Measurements from ENCODE around the gene PLEK2. TPM values are rescaled to one million over a fixed set of nuclear protein-coding genes. Genes with fewer than 3 reads are reported as not detected.

Gene PLEK2
- total RNA-seq, 1 donor from 2014 or later: 0.62 TPM

GRCh38 chr14:67393689-67394088 is 18.3 kb downstream of the PLEK2 start:
- no peak overlapping the region for H3K27ac Mint-ChIP-seq (ENCODE audit: unreplicated experiment)
- H3K36me3 Mint-ChIP-seq (ENCODE audit: low read depth, unreplicated experiment): peaks cover 4% of the 10 kb centered on the region
- no peak for DNase-seq (ENCODE audit: low spot score)
- peaks cover 11% of the 10 kb centered on the region for H3K27me3 Mint-ChIP-seq (ENCODE audit: unreplicated experiment)
- H3K4me3 Mint-ChIP-seq (ENCODE audit: unreplicated experiment): no peak overlapping the region
- TF ChIP-seq CTCF (IDR thresholded peaks at IDR 0.05; ENCODE audit: unreplicated experiment): no peak
- H3K4me1 Mint-ChIP-seq (ENCODE audit: unreplicated experiment): peaks cover 27% of the 10 kb centered on the region
- no peaks in the 10 kb centered on the region for H3K9me3 Mint-ChIP-seq (ENCODE audit: unreplicated experiment)

DNA sequence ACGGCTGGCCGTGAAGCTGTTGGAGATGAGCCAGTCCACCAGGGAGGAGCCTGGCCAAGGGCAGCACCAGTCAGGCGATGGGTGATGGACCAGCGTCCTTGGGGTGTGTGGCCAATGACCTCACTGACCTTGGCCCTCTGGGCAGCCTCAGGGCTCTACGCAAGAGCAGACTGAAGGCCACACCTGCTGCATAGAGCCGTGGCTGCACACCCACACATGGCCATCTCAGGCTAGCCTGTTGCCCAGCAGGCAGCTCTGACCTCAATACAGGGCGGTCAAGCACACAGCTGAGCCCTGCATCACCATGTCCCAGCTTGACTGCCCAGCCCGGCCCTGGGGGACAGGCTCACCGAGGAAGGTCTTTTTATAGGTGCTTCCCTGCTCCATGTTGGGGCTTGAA is 19.2 kb downstream of the PLEK2 start:
- Mint-ChIP-seq H3K4me3 (ENCODE audit: unreplicated experiment) (no peak overlapping the region), H3K27ac (ENCODE audit: unreplicated experiment) (no peak overlapping the region), H3K9me3 (ENCODE audit: unreplicated experiment) (no peaks in the 10 kb centered on the region), H3K36me3 (ENCODE audit: low read depth, unreplicated experiment) (peaks cover 4% of the 10 kb centered on the region), H3K4me1 (ENCODE audit: unreplicated experiment) (peaks cover 30% of the 10 kb centered on the region), H3K27me3 (ENCODE audit: unreplicated experiment) (peaks cover 8% of the 10 kb centered on the region)
- TF ChIP-seq CTCF (IDR thresholded peaks at IDR 0.05; ENCODE audit: unreplicated experiment): no peak
- no peak for DNase-seq (ENCODE audit: low spot score)

GRCh38 chr14:67392123-67392522 is 19.8 kb downstream of the PLEK2 start:
- Mint-ChIP-seq H3K9me3 (ENCODE audit: unreplicated experiment) (no peaks in the 10 kb centered on the region), H3K27me3 (ENCODE audit: unreplicated experiment) (peaks cover 8% of the 10 kb centered on the region), H3K4me3 (ENCODE audit: unreplicated experiment) (no peak overlapping the region), H3K36me3 (ENCODE audit: low read depth, unreplicated experiment) (peaks cover 4% of the 10 kb centered on the region), H3K4me1 (ENCODE audit: unreplicated experiment) (peaks cover 30% of the 10 kb centered on the region), H3K27ac (ENCODE audit: unreplicated experiment) (no peak overlapping the region)
- no peak for DNase-seq (ENCODE audit: low spot score)
- TF ChIP-seq CTCF (IDR thresholded peaks at IDR 0.05; ENCODE audit: unreplicated experiment): no peak

DNA sequence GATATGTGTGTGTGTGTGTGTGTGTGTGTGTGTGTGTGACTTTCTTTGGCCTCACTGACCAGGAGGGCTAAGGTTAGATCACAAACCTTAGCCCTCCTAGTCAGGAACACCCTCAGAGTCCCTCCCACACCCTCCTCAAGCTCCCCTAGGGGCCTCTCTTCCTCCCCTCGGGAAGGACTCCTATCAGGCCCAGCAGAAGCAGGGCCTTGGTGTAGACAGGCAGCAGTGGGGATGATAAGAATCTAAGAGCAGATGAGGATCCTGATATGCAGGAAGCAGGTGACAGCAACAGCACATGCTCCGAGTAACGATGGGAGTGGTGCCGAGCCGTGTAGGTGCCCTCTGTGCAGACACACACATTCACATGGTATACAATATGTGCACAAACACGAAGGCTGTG is 20.7 kb downstream of the PLEK2 start:
- Mint-ChIP-seq H3K4me3 (ENCODE audit: unreplicated experiment) (no peak overlapping the region), H3K36me3 (ENCODE audit: low read depth, unreplicated experiment) (peaks cover 4% of the 10 kb centered on the region), H3K9me3 (ENCODE audit: unreplicated experiment) (no peaks in the 10 kb centered on the region), H3K4me1 (ENCODE audit: unreplicated experiment) (peaks cover 25% of the 10 kb centered on the region), H3K27ac (ENCODE audit: unreplicated experiment) (no peak overlapping the region), H3K27me3 (ENCODE audit: unreplicated experiment) (peaks cover 2% of the 10 kb centered on the region)
- TF ChIP-seq CTCF (IDR thresholded peaks at IDR 0.05; ENCODE audit: unreplicated experiment): no peak
- DNase-seq (ENCODE audit: low spot score): no peak

DNA sequence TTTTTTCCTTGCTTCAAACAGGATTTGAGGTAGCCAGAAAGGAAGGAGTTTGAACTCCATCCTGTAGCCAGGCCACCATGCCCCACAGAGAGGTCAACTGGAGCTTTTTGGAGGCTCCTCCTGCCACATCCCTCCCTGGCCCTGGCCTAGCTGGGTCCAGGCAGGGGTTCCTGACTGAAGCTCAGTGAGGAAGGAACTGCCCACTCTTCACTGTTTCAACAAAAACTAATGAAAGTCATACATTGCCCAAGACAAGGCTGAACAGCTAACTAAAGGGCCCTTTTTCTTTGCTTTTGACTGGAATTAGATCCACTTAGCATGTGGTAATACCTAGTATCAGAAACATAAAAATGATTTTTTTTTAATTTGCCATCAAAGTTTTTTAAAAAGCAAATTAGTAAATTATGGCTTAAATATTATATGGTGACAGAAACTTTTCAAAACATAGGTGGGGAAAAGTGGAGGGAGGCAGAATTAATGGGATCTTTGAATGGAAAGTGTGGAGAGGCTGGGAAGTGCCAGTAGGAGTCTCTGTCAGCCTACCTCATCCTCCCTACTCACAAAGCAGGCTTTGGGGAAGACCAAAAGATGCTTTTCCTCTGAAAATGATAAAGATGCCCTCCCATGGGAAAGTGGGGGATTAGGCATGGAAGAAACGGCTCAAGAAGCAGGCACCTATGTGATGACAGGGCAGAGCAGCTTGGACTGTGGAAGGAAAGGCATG is 22.0 kb downstream of the PLEK2 start:
- no peak for DNase-seq (ENCODE audit: low spot score)
- no peak for TF ChIP-seq CTCF (IDR thresholded peaks at IDR 0.05; ENCODE audit: unreplicated experiment)
- H3K36me3 Mint-ChIP-seq (ENCODE audit: low read depth, unreplicated experiment): peaks cover 7% of the 10 kb centered on the region
- no peaks in the 10 kb centered on the region for H3K9me3 Mint-ChIP-seq (ENCODE audit: unreplicated experiment)
- peaks cover 1% of the 10 kb centered on the region for H3K27me3 Mint-ChIP-seq (ENCODE audit: unreplicated experiment)
- peaks cover 15% of the 10 kb centered on the region for H3K4me1 Mint-ChIP-seq (ENCODE audit: unreplicated experiment)
- H3K4me3 Mint-ChIP-seq (ENCODE audit: unreplicated experiment): no peak overlapping the region
- peak overlapping the region; percentile 1 for H3K27ac Mint-ChIP-seq (ENCODE audit: unreplicated experiment)
